HL-60/S4 (cell line): ENCODE results near the gene TGM1.

ENCODE experiments used
- in situ Hi-C: fragments of 300-500 bp; cut with MboI; formaldehyde crosslinking; loops from 2 replicates; pipeline ENCODE4 v1.14.3; 2022; ENCODE audit warnings: low sequenced_read_pairs

Gene TGM1

DNA sequence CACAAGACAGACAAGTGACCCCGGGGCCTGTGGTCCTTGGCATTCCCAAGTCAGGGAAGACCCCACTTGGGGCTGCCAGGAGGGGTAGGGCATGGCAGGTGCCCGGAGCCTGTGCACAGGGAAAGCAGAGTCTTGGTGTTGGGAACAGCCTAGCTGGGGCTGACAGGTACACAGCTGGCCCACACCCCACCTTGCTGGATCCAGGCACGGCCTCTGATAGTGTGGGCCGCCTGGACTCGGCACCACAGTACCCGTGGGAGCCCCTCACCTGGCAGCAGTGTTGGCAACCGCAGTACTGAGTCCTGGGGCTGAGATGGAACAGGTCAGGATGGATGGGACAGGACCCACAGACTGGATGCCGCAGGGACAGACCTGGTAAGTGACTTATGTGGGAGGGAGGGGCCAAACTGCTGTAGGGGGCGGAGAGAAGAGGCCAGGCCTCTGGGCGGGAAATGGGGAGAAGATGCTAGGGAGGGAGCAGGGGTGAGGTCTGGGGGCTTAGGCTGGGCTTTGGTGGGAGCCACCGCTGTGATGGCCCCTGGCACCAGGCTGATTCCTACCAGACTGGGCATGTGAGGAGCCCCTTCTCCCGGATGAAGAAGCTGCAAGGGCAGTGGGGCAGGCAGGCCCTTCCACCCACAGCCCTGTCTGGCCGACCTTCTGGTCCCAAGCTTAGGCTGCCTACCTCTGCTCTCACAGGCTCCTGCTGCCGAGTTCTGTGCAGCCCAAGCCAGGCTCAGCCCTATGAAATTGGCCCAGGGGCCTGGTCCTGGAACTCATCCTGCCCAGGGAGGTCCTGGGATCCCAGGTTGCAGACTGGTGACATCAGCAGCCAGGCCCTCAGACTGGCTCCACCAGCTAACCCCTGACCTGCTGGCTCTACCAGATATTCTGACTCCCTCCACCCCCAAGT lies at the start of gene TGM1:
Gene TGM1 (minus strand): TSS at position 357 of the 913 bp plus-strand sequence. CDS start 825 bp downstream, outside the sequence.
- in situ Hi-C loops = no loop called here

DNA sequence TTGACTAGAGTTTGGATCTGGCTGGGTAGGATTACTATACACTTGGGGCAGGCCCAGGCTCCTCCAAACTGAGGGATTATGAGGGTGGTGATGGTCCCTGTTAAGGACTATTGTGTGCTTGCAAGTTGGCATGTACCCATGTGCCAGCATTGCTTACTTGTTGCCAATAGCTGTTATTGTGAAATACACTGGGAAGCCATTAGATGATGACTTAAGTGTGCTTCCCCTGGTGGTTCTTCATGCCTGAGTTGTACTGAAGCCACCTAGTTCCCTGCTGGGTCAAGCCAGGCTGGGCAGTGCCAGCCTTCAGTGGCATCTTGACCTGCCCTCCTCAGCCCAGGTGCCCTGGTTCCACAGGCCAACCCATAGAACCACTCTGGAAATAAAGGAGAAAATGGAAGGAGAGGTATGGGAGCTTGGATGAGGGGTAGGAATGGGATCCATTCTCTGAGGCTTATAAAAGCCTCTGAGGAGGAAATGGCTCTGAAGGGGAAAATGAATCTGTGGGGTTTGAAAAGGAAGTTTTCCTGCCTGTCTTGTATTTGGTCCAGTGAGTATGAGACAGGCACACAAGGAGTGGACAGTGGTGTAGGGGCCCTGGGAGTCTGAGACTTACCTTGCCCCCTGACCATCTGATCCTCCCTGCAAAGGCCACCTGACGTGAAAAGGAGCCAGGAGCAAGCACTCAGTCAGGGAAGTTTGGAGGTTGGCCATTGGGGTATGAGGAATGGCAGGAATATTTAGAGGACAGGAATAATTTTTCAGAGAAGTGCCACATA lies 49.0 kb upstream of the TGM1 start:
- in situ Hi-C loops = no loop called here

DNA sequence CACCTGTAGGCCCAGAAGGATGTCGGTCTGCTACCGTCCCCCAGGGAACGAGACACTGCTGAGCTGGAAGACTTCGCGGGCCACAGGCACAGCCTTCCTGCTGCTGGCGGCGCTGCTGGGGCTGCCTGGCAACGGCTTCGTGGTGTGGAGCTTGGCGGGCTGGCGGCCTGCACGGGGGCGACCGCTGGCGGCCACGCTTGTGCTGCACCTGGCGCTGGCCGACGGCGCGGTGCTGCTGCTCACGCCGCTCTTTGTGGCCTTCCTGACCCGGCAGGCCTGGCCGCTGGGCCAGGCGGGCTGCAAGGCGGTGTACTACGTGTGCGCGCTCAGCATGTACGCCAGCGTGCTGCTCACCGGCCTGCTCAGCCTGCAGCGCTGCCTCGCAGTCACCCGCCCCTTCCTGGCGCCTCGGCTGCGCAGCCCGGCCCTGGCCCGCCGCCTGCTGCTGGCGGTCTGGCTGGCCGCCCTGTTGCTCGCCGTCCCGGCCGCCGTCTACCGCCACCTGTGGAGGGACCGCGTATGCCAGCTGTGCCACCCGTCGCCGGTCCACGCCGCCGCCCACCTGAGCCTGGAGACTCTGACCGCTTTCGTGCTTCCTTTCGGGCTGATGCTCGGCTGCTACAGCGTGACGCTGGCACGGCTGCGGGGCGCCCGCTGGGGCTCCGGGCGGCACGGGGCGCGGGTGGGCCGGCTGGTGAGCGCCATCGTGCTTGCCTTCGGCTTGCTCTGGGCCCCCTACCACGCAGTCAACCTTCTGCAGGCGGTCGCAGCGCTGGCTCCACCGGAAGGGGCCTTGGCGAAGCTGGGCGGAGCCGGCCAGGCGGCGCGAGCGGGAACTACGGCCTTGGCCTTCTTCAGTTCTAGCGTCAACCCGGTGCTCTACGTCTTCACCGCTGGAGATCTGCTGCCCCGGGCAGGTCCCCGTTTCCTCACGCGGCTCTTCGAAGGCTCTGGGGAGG lies 47.9 kb upstream of the TGM1 start, which contains the start of gene LTB4R:
Gene LTB4R (plus strand): TSS at position 857 of the 959 bp plus-strand sequence. CDS start 4,150 bp downstream, outside the sequence.
- in situ Hi-C loops = no loop called here

DNA sequence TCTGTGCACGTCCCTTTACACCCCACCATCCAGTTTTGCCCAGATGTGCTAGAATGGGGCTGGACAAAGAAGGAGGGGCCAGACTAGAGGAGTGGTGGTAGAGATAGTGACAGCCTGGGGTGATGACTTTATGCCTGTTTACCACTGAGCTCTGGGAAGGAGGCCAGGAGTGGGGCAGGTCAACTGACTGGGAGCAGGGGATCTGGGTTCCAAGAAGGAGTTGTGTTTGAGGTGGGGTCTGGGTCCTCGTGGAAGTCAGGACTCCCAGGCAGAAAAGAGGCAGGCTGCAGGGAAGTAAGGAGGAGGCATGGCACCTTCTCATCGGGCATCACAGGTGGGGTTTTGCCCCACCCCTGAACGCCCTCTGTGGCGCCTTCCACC lies 47.3 kb upstream of the TGM1 start:
- in situ Hi-C loops = no loop called here

DNA sequence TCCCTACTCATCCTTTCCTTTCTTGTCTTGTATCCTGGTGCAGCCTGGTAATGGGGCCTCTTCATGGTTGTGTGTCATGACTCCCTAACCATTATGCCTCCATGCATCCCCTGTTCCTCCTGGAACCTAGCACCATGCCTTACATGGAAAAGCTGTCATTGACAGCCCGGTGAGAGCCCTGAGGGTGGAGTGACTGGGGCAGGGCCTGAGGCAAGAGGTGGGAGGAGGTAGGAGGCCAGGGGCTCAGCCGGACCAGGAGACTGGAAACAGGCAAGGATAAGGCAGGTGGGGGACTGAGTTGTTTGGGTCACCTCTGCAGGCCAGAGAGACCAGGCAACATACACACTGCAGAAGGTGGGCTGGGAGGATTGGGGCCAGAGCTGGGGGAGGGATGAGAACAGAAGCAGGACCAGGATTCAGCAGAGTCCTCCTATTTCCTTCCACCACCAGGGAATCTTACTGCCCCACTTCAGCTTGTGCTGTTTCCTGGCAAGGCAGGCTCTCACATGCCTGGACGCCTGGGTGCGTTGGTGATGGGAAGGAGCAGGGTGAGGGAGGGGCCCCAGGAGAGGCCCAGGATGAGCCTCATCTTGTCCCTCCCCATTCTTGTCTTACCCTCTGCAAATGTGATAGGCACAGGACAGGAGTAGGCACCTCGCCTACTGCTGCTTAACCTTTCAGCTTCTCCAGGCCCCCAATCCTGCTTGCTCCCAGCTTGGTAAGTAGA lies 46.7 kb upstream of the TGM1 start, which contains the start of gene LTB4R2:
Gene LTB4R2 (plus strand): TSS at position 603 of the 727 bp plus-strand sequence. CDS start 525 bp downstream, outside the sequence.
- in situ Hi-C loops = no loop called here

DNA sequence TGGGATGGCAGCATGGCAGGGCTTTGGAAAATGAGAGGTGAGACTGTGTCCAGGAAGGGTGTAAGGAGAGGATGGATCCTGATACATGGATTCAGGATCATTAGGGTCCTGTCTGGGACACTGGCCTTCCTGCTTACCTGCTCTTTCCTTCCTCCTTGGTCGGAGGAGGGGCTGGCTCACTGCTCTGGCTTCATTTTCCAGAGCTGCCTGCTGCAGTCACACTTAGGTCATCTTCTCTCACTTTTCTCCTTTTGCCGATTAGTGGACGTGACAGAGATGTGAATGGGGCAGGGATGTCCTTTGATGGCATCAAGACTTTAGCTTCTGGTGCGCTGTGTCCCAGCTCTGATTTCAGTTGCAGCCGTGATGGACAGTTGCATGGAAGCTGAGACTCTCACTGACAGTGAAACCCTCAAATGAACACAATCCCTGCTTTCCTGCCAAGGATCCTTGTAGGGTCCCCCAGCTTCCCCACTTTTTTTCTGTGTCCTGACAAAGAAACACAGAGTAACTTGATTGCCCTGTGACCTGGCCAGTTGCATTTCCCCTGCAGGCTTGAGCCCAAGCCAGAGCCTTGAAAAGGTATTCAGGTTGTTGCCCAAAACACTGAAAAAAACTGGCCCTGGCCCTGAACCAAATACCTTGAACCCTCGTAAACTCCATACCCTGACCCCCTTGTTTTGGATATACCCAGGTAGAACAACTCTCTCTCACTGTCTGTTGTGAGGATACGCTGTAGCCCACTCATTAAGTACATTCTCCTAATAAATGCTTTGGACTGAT lies 45.6 kb upstream of the TGM1 start:
- in situ Hi-C loops = no loop called here

DNA sequence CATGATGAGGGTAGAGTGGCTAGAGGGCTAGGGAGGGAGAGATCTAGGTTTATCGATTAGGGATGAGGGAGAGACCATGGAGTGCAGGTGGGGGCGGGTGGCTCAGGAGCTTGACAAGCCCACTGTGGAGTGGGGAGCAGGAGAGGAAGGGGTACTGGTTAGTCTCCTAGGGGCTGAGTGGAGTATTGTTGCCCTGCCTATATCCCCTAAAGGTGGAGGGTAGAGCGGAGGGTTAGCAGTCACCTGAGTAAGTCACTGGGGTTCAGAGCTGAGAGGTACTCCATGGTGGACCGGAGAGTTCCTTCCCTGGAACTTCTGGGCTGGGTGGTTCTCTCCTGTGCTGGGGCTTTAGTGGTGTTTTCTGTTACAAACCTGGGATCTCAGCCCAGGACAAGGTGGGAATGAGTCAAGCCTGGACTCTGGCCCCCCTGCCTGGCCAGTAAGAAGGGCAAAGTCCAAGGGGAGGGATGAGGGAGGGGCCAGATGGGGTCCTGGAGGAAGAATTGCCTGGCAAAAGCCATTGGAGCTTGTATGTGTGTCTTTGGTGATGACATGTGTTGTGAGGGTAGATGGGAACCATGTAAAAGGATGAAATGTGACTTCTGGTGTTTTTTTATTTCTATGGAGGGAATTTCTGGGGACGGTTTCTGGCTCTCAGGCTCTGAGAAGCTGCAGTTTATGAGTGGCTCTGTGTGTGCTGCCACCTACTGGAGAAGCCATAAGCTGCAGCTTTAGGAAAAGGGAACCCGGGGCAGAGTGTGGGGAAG lies 44.8 kb upstream of the TGM1 start, which contains the start of gene CIDEB:
Gene CIDEB (minus strand): TSS at position 403 of the 767 bp plus-strand sequence. CDS start 119 bp downstream, at position 284.
- in situ Hi-C loops = no loop called here

DNA sequence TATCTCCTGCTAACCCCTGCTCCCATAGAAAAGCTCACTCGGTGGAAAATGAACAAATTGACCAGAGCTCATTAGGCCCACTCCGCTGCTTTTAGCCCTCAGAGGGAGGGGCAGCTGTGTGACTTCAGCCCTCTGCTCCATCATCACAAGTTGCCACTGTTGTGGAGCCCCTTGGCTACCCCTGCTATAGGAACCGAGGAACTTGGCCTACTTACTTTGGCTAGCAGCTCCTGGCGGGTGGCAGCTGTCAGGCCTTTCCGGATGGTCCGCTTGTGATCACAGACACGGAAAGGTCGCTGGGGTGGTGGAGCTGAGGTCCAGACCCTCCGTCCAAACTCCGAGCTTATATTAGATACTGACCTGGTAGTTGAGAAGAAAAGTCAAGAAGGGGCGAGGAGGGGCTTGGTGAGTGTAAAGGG lies 44.2 kb upstream of the TGM1 start:
- in situ Hi-C loops = no loop called here

DNA sequence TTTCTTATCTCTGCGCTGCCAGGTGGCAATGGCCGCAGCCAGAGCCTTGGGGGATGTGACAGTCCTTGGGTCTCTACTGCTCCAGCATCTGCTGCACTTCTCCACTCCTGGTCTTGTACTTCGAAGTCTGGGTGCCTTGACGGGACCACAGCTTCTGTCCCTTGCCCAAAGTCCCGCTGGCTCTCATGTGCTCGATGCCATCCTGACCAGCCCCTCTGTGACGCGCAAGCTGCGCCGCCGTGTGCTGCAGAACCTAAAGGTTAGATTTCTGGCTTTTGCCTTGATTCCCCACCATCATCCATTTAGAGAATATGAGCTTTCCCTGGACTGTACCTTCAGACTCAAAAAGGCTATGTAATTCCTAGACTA lies 41.0 kb upstream of the TGM1 start:
- in situ Hi-C loops = no loop called here

DNA sequence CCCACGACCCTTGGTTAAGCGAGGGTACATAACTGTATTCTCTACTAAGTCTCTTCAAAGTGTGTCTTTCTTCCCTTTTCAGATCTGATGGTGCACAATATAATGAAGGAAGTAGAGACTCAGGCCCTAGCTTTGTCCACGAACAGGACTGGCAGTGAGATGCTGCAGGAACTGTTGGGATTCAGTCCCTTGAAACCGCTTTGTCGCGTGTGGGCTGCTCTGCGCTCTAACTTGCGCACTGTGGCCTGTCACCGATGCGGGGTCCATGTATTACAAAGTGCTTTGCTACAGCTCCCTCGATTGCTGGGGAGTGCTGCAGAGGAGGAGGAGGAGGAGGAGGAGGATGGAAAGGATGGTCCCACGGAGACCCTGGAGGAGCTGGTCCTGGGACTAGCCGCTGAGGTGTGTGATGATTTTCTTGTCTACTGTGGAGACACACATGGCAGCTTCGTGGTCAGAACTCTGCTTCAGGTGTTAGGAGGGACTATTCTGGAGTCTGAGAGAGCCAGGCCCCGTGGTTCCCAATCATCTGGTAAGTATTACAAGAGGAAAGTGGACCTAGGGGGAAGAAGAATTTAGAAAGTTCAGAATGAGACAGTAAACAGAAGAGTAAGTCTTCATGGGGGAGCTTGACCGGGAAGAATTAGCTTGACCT lies 37.5 kb upstream of the TGM1 start:
- in situ Hi-C loops = no loop called here

DNA sequence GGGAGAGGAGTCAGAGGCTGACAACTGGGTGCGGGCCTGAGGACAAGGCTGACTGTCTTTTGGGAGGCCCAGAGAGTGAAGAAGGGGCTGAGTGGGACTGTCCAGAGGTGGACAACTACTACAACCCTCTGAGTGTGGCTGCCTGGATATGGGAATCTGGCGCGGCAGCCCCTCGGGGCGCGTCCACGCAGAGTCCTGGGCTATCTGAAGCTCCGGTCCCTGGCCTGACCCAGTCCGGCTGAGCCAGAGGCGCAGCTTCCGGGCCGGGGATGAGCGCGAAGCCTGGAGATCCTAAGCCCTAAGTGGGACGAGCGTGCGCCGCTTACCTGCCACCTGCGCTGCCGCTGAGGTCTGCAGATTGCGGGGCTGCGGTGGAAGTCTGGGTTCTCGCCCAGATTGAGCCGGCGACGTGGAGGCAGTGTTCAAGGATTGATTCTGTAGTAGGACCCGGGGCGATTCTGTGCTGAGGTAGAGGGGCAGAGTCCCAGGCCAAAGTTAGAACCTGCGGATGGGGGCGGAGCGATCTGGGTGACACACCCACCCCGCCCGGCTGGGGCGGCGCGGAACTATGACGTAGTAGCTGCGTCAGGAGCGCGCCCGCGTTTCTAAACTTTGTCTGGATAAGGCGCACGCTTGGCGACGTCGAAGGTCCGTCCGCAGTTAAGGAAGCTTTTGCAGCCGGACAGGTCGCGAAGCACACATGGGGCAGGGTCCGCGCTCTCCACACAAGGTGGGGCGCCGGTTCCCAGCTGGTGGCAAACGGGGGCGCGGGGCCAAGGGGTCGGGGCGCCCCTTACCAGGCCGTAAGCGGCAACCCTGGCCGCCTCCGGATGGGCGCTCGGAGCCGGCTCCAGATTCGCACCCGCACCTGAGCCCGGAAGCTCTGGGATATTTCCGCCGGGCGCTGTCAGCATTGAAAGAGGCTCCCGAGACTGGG lies 36.5 kb upstream of the TGM1 start, which contains the start of the genes DHRS1 and NOP9:
Gene DHRS1 (minus strand): TSS at position 526 of the 937 bp plus-strand sequence. CDS start 674 bp downstream, outside the sequence.
Gene NOP9 (plus strand): TSS at position 596 of the 937 bp plus-strand sequence. CDS start 105 bp downstream, at position 701.
- in situ Hi-C loops = loop anchor here (10.0 kb wide), 1 partner anchor 245 kb away; the partner anchor contains the start of gene CARMIL3

DNA sequence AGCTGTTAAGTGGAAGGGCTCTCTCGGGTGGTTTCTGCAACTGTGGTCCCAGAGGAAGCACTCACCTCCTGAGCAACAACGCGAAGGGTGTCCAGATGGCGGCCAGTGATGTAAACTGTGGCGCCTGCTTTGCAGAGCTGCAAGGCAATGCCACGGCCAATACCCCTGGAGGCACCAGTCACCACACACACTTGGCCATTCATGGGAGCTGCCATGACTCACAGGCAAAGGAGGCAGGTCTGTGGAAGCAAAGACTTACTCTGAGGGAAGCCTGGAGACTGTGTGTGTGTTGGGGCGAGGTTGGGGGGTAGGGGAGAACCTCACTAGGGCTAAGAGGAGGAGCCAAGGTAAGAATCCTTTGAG lies 35.9 kb upstream of the TGM1 start:
- in situ Hi-C loops = loop anchor here (10.0 kb wide), 1 partner anchor 244 kb away; the partner anchor contains the start of gene CARMIL3

DNA sequence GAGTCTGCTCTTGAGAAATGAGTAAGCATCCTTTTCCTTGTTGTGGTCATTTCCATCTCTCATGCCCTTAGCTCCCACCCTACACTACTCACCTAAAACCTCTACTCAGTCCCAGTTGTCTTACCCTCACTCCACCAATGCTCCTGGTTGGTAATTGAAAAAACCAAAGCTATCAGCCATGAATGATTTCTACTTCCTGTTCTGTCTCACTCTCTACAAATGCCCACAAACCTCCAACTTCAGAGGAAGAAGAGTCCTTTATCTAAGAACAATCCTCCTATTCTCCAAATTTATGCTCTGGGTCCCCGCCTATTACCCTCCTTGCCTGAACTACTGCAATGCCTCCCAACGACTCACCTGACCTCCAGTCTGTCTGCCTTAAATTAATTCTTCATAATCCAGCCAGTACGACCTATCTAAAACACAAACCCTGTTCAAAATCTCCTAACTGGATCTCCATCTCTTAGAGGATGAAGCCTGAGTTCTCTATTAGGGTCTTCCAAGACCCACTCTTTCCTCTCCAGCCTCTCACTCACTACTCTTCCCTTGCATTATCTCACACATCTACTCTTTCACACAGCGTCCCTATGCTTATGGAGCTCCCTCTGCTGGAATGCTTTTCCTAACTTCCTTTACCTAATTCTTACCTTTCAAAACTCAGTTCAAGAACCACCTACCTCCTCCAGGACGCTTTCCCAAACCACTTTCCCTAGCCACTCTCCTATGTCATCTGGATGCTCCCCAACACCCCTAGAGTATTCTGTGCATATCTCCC lies 34.4 kb upstream of the TGM1 start:
- in situ Hi-C loops = loop anchor here (10.0 kb wide), 1 partner anchor 243 kb away; the partner anchor contains the start of gene CARMIL3

DNA sequence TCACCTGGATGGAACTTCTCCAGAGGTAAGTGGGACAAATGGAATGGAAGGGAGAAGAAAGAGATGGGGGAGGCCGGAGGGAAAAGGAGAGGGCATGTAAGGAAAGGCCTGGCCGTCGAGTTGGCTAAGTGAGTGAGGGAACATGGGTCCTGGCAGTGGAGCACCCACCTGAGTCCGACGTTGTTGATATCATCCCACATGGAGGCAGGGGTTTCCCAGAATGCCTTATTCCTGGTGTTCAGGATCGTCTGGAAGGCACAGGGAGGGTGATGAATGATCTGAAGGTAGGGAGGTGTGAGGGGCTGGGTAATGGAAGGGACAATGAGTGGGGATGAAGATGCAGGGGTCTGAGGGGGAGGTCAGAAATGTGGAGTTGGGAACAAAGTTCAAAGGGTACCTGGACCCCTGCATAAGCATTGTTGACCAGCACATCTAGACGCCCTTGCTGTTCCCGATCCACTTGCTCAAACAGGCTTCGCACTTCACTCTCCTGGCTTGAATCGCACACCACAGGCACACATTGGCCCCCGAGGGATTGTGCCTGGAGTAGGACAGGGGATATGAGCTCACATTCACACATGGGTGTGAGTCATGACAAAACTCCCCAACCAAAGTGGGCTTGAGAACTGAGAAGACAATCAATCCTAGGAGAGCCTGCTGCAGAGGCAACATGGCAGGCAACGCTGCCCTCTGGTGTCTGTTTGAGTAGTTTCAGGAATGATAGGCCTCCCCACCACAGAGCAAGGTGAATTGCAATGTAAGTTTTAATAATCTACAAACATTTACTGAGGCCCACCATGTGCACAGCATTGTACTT lies 33.6 kb upstream of the TGM1 start:
- in situ Hi-C loops = loop anchor here (10.0 kb wide), 1 partner anchor 242 kb away; the partner anchor contains the start of gene CARMIL3
